Fibroblast of skin of scalp (primary cell): Measurements from ENCODE around the gene EBF4. TPM values are rescaled to one million over a fixed set of nuclear protein-coding genes. Genes with fewer than 3 reads are reported as not detected.
A peak's percentile ranks its signal among the peaks of the same experiment; 100 is the strongest.

ENCODE experiments used
- DNase-seq: peaks from one replicate; pipeline ENCODE4 v3.0.0-alpha.2; 2013
- polyA plus RNA-seq, 2 experiments: library from polyadenylated mRNA; unstranded; fragments of 120-200 nt; gene quantifications; one replicate each; pipeline ENCODE4 v1.2.1, GENCODE V29; 2013; ENCODE audit not compliant: insufficient read length in 2 of 2

EBF4 gene, protein sequence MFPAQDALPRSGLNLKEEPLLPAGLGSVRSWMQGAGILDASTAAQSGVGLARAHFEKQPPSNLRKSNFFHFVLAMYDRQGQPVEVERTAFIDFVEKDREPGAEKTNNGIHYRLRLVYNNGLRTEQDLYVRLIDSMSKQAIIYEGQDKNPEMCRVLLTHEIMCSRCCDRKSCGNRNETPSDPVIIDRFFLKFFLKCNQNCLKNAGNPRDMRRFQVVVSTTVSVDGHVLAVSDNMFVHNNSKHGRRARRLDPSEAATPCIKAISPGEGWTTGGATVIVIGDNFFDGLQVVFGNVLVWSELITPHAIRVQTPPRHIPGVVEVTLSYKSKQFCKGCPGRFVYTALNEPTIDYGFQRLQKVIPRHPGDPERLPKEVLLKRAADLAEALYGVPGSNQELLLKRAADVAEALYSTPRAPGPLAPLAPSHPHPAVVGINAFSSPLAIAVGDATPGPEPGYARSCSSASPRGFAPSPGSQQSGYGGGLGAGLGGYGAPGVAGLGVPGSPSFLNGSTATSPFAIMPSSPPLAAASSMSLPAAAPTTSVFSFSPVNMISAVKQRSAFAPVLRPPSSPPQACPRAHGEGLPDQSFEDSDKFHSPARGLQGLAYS
- 5.1 TPM for polyA plus RNA-seq (2013, experiment 1 of 2; ENCODE audit: insufficient read length)
- 3.2 TPM for polyA plus RNA-seq (2013, experiment 2 of 2; ENCODE audit: insufficient read length)

DNA sequence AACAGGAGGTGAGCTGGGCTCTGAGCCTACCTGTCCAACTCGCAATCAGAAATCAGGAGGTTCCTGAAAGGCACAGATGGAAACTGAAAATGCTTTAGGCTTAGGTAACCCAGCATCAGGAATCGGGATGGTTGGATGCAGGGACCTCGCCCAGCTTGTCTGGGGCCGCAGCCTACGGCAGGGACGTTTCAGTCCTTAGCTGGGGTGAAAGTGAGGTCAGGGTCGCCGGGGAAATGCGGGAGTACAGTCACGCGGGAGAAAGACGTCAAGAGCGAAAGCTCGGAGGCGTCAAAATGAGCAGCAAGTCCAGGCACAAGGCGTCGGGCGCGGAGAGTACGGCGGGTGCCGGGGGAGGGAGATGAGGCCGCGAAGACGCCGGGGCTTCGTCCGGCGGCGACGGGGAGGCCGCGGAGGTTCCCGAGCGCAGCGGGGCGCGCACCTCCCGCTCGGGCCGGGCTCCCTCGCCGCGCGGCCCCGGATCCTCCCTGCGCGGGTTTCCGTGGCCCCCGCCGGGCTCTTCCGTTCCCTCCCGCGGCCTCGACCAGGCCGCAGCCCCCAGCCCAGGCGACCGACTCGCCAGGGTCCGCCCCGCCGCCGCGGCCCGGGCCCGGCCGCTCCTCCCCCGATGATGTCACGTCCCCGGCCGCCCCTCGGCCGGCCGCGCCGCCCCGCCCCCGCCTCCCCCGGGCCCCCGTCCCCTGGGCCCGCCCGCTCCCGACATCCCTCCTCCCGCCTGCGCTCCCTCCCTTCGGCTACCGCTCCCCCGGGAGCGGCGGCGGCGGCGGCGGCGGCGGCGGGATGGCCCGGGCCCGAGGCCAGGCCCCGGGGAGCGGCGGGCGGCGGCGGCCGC is at the start of gene EBF4:
Gene EBF4, plus strand, starts transcription at position 745 of the 850 bp plus-strand sequence. CDS start 866 bp downstream, outside the sequence.
- peak; percentile 39 for DNase-seq

DNA sequence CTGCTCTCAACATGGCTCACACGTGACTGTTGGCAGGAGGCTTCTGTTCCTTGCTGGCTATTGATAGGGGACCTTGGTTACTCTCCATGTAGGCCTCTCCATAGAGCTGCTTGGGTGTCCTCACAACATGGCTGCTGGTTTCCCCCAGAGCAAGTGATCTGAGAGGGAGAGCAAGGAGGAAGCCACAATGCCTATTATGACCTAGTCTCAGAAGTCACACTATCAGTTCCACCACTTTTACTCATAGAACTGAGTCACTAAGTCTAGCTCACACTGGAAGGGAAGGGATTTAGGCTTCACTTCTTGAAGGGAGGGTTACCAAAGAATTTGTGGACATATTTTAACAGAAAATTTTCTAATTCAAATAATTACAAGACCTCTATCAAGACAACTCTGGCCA is 48.9 kb upstream of the EBF4 start:
- no peak for DNase-seq

DNA sequence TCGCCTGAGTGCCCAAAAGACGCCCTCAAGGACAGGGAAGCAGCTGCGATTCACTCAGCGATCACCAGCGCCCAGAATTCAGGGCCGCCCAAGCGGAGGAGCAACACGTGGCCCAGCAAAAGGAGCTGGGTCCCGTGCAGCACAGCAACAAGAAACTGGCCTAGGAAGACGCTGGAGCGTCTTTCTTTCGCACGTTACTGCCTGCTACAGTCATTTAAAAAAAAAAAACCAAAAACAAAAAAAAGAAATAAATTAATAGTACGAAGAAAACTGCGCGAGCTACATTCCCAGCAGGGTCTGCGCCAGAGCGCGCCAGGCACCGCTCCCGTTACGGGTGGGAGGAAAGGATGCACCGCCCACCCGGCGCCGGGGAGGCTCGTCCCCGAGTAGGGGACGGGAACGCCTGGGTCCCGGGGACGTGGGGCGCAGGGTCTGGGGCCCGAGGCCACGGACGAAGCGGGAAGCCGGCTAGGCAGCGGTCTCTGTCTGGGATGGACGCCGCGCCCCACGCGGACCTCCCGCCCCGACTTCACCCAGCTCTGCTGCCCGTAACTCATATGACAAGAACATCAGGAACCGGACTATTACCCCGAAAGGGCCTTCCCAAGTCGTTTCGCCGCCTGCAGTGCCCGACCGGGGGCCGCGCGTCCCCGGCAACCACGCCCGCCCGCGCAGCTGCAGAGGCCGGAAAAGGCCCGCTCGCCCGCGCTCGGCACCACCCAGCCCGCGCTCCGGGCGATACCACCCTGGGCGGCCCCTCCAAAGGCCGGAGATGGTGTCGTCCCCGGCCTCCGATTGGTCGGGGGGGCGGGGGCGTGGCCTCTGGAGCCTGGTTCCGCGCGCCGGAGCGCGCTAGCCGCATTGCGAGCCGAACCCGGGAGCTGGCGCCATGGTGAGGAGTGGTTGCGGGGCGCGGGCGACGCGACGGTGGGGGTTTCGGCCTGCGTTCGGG is 40.5 kb upstream of the EBF4 start, which contains the start of gene NOP56:
Gene NOP56, plus strand, starts transcription at position 861 of the 952 bp plus-strand sequence. Its CDS starts 29 bp downstream, at position 890.
- peak; percentile 94 for DNase-seq

DNA sequence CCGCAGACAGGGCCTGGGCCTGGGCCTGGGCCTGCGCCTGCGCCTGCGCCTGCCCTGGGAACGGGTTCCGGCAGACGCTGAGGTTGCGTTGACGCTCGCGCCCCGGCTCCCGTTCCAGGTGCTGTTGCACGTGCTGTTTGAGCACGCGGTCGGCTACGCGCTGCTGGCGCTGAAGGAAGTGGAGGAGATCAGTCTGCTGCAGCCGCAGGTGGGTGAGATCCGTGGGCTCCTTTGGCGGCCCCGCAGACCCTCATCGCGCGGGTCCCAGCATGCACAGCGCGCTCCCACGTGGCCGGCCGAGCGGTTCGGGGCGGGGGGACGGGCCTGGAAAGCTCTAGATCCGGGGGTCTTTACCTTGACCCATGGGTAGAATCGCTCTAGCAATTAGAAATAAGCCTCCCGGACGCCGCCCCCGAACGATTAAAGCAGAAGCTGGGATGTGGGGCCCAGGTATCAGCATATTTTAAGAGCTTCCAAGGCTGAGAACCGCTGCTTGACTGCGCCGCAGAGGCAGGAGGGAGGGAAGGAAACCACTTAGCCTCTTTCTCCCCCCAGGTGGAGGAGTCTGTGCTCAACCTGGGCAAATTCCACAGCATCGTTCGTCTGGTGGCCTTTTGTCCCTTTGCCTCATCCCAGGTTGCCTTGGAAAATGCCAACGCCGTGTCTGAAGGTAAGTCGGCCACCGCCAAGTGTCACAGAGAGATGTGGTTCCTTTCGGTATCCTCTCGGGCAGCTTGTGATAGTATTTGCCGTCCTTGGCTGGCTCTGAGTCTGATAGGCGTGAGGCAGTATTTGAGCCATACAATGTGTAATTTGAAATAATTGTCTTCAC is 39.6 kb upstream of the EBF4 start:
- DNase-seq = peak; percentile 24

DNA sequence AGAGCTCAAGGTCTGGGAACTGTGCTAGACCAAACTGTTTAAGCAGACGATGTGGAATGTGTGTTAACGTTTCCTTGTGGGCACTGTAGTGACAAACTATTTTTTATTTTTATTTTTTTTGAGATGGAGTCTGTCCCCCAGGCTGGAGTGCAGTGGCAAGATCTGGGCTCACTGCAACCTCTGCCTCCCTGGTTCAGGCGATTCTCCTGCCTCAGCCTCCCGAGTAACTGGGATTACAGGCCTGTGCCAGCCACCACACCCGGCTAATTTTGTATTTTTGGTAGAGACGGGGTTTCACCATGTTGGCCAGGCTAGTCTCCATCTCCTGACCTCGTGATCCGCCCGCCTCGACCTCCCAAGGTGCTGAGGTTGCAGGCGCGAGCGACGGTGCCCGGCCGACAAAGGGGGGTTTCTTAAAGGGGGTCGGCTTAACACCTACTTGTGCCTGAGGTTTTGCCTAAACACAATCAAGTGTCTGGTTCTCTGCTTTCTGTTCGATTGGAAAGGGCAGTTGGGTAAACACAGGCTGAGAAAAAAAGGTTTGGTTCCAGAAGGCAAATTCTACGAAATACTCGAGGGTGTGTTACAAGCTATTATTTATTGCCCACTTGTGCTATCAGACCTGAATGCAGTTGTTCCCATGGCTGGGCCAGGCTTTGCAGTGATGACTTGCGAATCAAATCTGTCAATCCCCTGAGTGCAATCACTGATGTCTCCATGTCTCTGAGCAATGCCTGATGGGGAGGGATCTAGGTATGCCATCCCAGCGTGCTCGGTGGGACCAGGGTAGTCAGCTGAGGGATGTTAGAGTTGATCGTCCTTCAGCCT is 38.8 kb upstream of the EBF4 start:
- DNase-seq = no peak

DNA sequence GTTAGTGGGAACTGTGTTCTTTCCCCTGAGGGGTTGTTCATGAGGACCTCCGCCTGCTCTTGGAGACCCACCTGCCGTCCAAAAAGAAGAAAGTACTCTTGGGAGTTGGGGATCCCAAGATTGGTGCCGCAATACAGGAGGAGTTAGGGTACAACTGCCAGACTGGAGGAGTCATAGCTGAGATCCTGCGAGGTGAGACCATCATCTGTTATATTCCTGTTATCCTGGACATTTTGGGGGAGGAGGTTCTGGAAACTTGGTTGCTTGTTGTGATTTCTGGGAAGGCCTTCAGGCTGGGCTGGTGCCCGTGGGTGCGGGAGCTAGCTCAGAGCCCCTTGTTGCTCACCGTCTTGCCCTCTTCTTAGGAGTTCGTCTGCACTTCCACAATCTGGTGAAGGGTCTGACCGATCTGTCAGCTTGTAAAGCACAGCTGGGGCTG is 38.2 kb upstream of the EBF4 start:
- no peak for DNase-seq

DNA sequence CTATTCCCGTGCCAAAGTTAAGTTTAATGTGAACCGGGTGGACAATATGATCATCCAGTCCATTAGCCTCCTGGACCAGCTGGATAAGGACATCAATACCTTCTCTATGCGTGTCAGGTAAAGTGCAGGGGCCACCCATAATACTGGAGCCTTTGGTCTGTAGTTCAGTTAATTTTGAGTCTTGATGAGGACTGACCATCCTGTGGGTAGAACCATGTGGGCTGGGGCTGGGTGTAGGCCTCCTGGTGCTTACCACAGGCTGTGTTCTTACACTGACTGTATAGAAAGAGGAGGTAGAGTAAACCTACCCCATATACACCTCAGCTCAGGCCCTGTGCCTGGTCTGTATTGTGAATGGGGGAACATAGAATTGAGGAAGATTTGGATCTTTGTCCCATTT is 37.7 kb upstream of the EBF4 start:
- DNase-seq = no peak

DNA sequence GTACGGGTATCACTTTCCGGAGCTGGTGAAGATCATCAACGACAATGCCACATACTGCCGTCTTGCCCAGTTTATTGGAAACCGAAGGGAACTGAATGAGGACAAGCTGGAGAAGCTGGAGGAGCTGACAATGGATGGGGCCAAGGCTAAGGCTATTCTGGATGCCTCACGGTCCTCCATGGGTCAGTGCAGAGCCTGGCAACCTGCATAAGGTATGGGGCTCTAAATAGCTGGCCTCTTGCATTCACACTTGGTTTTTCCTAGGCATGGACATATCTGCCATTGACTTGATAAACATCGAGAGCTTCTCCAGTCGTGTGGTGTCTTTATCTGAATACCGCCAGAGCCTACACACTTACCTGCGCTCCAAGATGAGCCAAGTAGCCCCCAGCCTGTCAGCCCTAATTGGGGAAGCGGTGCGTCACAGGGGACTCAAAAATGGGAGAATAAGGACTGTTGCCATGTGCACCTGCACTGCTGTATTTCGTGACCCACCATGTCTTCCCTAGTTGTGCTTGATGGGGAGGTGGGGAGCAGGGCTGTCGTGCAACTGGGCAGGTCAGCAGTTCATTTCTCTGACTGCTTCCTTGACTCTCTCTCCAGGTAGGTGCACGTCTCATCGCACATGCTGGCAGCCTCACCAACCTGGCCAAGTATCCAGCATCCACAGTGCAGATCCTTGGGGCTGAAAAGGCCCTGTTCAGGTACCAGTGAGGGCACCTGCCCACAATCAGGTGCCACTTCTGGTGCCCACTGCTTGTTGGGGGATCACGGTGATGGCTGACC is 37.1 kb upstream of the EBF4 start:
- DNase-seq = no peak

DNA sequence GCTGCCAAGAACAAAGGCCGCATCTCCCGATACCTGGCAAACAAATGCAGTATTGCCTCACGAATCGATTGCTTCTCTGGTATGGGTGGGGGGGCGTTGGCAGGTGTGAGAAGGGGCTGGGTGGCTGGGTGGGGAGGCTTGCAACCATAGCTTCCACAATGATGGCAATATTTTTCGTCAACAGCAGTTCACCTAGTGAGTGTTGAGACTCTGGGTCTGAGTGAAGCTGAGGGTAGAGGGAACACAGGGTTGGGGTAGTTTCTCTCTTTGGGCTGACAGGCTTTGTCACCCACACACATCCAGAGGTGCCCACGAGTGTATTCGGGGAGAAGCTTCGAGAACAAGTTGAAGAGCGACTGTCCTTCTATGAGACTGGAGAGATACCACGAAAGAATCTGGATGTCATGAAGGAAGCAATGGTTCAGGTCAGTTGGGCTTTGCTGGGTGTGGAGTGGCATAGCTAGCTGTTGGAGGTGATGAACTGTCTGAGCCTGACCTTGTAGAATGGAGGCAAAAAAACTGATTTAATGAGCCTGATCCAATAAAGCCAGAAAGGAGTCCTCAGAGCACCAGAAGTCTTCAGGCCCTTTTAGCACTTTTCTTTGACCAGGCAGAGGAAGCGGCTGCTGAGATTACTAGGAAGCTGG is 36.0 kb upstream of the EBF4 start:
- DNase-seq = no peak

DNA sequence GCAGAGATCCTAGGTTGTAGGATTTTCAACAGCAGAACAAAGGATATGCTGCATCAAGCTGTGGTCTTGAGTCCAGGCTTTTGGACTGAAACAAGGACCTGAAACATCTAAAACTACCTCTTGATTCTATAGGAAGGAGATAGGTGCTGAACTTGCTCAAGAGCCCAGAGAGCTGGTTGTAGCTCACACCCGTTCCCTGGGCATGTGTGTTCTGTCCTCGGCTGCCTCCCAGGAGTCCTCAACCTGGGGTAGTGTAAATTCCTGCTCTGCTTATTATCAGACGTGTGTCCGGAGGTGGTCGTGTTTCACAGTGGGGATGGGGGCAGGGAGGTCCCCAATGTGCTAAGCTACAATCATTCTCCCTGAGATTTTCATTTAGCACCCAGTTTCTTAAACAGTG is 35.3 kb upstream of the EBF4 start:
- no peak for DNase-seq

DNA sequence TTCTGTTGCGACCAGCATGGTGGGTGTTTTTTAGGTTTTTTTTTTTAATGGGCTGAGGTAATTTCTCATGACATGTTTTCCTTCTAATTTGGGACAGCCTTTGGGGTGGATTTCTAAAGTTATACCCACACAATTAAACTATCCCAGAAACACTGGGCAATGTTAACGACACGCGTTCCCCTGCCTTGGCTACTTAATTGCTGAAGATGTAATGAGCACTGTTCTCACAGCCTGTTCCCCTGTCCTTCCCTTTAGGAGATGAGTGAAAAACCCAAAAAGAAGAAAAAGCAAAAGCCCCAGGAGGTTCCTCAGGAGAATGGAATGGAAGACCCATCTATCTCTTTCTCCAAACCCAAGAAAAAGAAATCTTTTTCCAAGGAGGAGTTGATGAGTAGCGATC is 34.9 kb upstream of the EBF4 start:
- DNase-seq = no peak

DNA sequence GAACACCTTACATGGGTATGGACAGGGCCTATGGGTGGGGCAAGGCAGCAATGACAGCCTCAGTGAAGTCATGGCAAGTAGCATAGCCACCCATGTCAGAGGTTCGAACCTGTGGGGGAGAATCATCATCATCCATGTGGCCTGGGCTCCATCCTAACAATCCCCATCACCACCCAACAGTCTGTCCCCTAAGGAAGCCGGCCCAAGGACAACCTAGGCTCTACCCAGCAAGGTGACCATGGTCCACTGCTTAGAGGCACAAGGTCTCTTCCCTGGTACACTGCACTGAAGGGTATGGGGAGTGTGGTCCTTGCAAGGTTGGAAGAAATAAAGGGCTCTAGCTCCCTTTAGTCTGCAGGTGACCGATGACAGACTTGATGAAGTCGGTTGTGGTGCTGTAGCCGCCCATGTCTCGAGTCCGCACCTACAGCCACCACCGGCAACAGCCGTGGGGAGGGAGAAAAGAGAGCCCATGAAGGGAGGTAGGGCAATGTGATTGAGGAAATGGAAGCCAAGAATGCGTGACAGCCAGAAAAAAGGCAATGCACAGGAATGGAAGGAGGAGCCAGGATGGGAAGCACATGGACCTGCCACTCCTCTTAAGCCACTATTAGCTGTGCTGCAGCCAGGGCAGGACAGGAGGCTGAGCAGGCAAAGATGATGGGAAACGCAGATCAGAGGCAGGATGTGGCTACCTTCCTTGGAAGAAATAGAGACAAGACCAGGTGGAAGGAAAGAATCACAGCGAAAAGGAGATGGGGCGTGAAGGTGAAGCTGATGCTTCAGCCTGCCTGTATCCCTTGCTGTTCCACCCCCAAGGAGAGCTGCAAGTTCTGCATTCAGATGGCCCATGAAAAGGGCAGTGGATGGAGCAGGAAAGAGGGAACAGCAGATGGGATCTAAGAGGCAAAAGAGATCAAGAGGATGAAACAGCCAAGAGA is 33.9 kb upstream of the EBF4 start:
- DNase-seq = no peak

DNA sequence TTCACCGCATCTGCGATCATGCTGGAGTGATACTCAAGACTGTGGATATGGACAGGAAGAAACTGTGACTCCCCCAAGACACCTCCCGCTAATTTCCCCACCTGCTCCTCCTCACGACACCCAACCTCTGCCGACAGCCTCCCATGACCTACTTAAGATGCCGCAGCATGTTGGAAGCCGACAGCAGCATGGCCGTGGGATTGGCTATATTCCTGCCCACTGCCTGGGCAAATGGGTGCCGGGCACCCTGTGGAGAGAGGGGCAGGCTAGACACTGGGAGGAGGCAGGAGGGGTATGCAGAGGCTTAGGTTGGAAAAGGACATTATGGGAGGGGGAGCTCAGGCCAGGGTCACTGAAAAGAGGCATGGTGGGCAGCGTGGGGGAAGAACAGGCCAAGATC is 33.0 kb upstream of the EBF4 start:
- no peak for DNase-seq

DNA sequence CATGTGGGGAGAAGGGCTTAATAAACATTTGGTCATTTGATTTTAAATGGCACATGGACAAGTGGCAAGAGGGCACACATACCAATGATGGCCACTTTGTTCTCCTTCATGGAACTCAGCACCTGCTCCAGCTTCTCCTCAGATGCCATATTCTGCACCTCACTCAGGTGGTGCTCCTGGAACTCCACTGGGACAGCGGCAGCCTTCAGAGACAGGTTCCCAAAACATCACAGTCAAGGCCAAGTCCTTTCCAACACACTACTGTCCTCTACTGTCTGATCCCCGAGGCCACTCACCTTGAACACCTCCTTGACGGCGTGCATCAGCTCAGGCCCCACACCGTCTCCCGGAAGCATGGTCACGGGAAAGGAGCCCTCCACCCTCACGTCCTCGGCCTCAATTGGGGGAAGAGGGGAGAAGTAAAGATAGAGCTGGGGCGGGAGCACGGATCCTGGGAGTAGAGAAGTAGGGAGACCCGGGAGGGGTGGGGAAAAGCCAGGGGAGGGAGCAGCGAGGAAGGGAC is 29.2 kb upstream of the EBF4 start:
- DNase-seq = no peak

DNA sequence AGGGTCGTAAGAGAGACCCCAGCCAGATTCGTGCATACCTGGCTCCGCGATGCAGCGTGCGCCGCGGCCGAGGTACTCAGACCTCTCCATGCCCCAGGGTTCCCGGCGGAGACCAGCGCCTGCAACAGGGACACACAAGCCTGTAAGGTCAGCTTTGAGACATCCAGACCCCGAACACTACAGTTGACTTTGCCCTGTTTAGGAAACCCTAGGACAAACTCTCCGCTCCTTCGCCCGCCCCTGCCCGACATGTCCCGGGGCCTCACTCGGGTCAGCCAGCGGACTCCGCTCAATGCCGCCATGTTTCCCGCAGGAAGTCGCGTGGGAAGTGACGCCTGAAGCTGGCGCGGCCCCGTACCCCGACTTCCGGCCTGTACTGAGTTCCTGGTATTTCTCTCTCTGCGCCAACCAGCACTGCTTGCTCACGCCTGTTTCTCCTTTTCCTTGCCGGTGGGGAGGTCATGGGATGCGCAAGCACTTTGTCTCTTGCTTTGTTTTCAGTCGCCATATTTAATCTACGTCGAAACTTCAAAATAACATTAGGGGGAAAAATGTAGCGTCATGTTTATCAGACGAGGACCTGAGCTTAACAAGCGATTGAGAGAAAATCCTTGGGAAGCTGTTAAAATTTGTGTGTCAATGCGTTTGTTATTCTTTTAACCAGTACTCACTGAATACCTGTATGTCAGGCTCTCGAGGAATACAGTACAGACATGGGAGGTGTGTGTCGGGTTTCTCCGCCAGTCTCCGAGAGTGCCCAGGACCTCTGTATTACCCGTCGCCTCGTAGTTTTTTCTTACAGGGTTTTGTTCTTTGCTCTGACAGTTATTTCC is 28.5 kb upstream of the EBF4 start, which contains the start of gene IDH3B:
Gene IDH3B, minus strand, starts transcription at position 330 of the 833 bp plus-strand sequence. Its CDS starts 28 bp downstream, at position 302.
- peak; percentile 93 for DNase-seq

DNA sequence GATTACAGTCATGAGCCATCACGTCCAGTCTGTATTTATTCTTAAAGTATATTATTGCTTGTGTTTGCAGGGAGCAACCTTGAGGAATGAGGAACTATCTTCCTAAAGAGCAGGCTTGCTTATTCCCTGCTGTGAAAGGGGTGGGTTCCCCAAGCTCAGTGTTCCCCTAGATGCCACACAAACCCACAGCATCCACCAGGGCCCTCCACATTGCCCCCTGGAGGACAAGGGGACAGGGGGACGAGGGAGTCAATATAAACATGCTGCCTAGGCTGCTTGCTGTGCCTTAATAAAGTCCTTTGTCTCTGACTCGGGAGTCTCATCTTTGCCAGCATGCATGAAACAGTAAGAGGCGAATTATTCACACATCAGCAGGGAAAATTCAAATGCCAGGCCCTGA is 20.6 kb upstream of the EBF4 start:
- no peak for DNase-seq
